Sigmoid colon (tissue), 4 donors: ENCODE measurements around the gene OR8G1.

Experiments
- POLR2A ChIP-seq, 2 donors: fragments of 450-650 bp; IDR thresholded peaks; one replicate each; pipeline ENCODE4 v1.6.1; 2016; ENCODE audit warnings: antibody characterized with exemption in 2 of 2, mild to moderate bottlenecking in 2 of 2, moderate library complexity in 2 of 2
- POLR2AphosphoS5 ChIP-seq, 4 donors: sonication (generic); formaldehyde crosslinking; IDR thresholded peaks; one replicate each; pipeline ENCODE4 v1.6.1; 2017; ENCODE audit warnings: antibody characterized with exemption in 4 of 4
- TF ChIP-seq, protein P1 (sequence below), 4 experiments: fragments of 450-650 bp in 3 of 4; fragments of 200-600 bp in 1 of 4; IDR thresholded peaks; one replicate each; pipeline ENCODE4 v1.5.1; 2016 to 2019; ENCODE audit warnings: antibody characterized with exemption in 4 of 4, mild to moderate bottlenecking in 3 of 4, moderate library complexity in 2 of 4

DNA sequence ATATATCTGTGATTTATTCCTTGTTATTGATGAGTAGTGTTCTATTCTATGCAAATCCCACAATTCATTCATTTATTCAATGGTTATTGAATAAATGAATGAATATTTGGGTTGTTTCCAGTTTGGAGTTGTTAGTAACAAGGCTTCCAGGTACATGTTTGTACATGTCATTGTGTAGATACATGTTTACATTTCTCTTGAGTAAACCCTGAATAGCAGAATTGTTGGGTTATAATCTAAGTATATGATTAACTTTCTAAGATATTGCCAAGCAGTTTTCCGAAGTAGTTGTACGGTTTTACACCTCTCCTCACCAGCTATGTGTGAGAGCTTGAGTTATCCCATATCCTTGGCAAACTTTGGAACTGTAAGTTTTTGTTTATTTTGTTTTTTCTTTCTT lies 18.5 kb upstream of the OR8G1 start:
- TF ChIP-seq, protein P1, sequence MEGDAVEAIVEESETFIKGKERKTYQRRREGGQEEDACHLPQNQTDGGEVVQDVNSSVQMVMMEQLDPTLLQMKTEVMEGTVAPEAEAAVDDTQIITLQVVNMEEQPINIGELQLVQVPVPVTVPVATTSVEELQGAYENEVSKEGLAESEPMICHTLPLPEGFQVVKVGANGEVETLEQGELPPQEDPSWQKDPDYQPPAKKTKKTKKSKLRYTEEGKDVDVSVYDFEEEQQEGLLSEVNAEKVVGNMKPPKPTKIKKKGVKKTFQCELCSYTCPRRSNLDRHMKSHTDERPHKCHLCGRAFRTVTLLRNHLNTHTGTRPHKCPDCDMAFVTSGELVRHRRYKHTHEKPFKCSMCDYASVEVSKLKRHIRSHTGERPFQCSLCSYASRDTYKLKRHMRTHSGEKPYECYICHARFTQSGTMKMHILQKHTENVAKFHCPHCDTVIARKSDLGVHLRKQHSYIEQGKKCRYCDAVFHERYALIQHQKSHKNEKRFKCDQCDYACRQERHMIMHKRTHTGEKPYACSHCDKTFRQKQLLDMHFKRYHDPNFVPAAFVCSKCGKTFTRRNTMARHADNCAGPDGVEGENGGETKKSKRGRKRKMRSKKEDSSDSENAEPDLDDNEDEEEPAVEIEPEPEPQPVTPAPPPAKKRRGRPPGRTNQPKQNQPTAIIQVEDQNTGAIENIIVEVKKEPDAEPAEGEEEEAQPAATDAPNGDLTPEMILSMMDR (IDR thresholded peaks at IDR 0.05), result no peak
- TF ChIP-seq POLR2AphosphoS5 (IDR thresholded peaks at IDR 0.05) (no peak), POLR2A (IDR thresholded peaks at IDR 0.05) (no peak)
